T-helper 17 cell (primary cell): Measurements from ENCODE around the gene FTO. TPM values are rescaled to one million over a fixed set of nuclear protein-coding genes. Genes with fewer than 3 reads are reported as not detected.

Experiments used
- ATAC-seq: fragments of 150-1000 bp; cut with Tn5 transposase; 2 replicates; pipeline ENCODE4 v1.10.0; 2021; ENCODE audit warnings: mild to moderate bottlenecking, moderate library complexity
- DNase-seq, 3 donors: peaks; one replicate each; pipeline versions ENCODE4 v3.0.0 to v3.0.0-alpha.2; 2020 to 2021
- H3K9me3 ChIP-seq: one replicate; pipeline ENCODE4 v1.7.0; 2013; ENCODE audit warnings: low read length, mild to moderate bottlenecking; ENCODE audit not compliant: control insufficient read depth, poor library complexity, severe bottlenecking
- H3K27ac Mint-ChIP-seq: one replicate; pipeline ENCODE4 v1.8.0; 2022; ENCODE audit warnings: mild to moderate bottlenecking, moderate library complexity, mixed read lengths
- H3K27me3 Mint-ChIP-seq: one replicate; pipeline ENCODE4 v1.8.0; 2022; ENCODE audit warnings: mixed read lengths
- H3K36me3 Mint-ChIP-seq: one replicate; pipeline ENCODE4 v1.8.0; 2022; ENCODE audit warnings: low read depth, mixed read lengths
- H3K4me1 Mint-ChIP-seq: one replicate; pipeline ENCODE4 v1.8.0; 2022; ENCODE audit warnings: mild to moderate bottlenecking, mixed read lengths
- H3K4me3 Mint-ChIP-seq: one replicate; pipeline ENCODE4 v1.8.0; 2022; ENCODE audit warnings: mild to moderate bottlenecking, moderate library complexity, mixed read lengths
- total RNA-seq, 4 donors: library from RNA in 2 of 4; stranded (reverse) in 2 of 4; gene quantifications; one replicate each; pipeline ENCODE4 v1.2.3 and lab custom pipeline; 2022 to 2026

The FTO gene
- total RNA-seq, 2 donors from 2014 or later = 53.0 to 53.3 TPM

- ATAC-seq (no peak), DNase-seq (no peak)
- peaks cover 5% of the 10 kb centered on the region for H3K27me3 Mint-ChIP-seq
- H3K9me3 ChIP-seq = no peaks in the 10 kb centered on the region
- H3K4me1 Mint-ChIP-seq = peaks cover 7% of the 10 kb centered on the region
- peak overlapping the region; percentile 53 for H3K27ac Mint-ChIP-seq
- no peak overlapping the region for H3K4me3 Mint-ChIP-seq
- no peaks in the 10 kb centered on the region for H3K36me3 Mint-ChIP-seq
Observed at GRCh38 chr16:54129810-54130209, 425.9 kb downstream of the FTO start.

- Mint-ChIP-seq H3K4me1 (no peaks in the 10 kb centered on the region), H3K27ac (no peak overlapping the region), H3K36me3 (no peaks in the 10 kb centered on the region), H3K4me3 (no peak overlapping the region), H3K27me3 (peaks cover 5% of the 10 kb centered on the region)
- DNase-seq (no peak), ATAC-seq (no peak)
- no peaks in the 10 kb centered on the region for H3K9me3 ChIP-seq
Observed at GRCh38 chr16:54135361-54136275, 431.7 kb downstream of the FTO start.

GRCh38 chr16:54136276-54136625, 432.3 kb downstream of the FTO start:
- ATAC-seq (no peak), DNase-seq (no peak)
- Mint-ChIP-seq H3K36me3 (no peaks in the 10 kb centered on the region), H3K4me3 (no peak overlapping the region), H3K27me3 (peaks cover 11% of the 10 kb centered on the region), H3K4me1 (no peaks in the 10 kb centered on the region), H3K27ac (no peak overlapping the region)
- H3K9me3 ChIP-seq = no peaks in the 10 kb centered on the region

- no peak for DNase-seq
- H3K4me1 Mint-ChIP-seq = no peaks in the 10 kb centered on the region
- H3K9me3 ChIP-seq = no peaks in the 10 kb centered on the region
- H3K36me3 Mint-ChIP-seq = peaks cover 5% of the 10 kb centered on the region
- H3K4me3 Mint-ChIP-seq = no peak overlapping the region
- peaks cover 44% of the 10 kb centered on the region for H3K27me3 Mint-ChIP-seq
- H3K27ac Mint-ChIP-seq = no peak overlapping the region
- no peak for ATAC-seq
Observed at GRCh38 chr16:54140057-54140787, 436.3 kb downstream of the FTO start.

GRCh38 chr16:54140788-54141136, 436.8 kb downstream of the FTO start:
- H3K4me3 Mint-ChIP-seq = no peak overlapping the region
- no peaks in the 10 kb centered on the region for H3K4me1 Mint-ChIP-seq
- no peak for ATAC-seq

GRCh38 chr16:54142787-54143186, 438.8 kb downstream of the FTO start:
- no peak for DNase-seq
- Mint-ChIP-seq H3K27me3 (peaks cover 44% of the 10 kb centered on the region), H3K4me3 (no peak overlapping the region), H3K27ac (no peak overlapping the region), H3K36me3 (peaks cover 5% of the 10 kb centered on the region), H3K4me1 (no peaks in the 10 kb centered on the region)
- no peak for ATAC-seq
- no peaks in the 10 kb centered on the region for H3K9me3 ChIP-seq

More at GRCh38 chr16:54140788-54141136, 436.8 kb downstream of the FTO start:
- DNase-seq = no peak
- no peaks in the 10 kb centered on the region for H3K9me3 ChIP-seq
- Mint-ChIP-seq H3K27me3 (peaks cover 44% of the 10 kb centered on the region), H3K36me3 (peaks cover 5% of the 10 kb centered on the region), H3K27ac (no peak overlapping the region)

- peaks cover 5% of the 10 kb centered on the region for H3K36me3 Mint-ChIP-seq
- no peak overlapping the region for H3K4me3 Mint-ChIP-seq
- DNase-seq (no peak), ATAC-seq (no peak)
- H3K27ac Mint-ChIP-seq = no peak overlapping the region
- no peaks in the 10 kb centered on the region for H3K9me3 ChIP-seq
- H3K27me3 Mint-ChIP-seq = peaks cover 44% of the 10 kb centered on the region
- H3K4me1 Mint-ChIP-seq = no peaks in the 10 kb centered on the region
Observed at GRCh38 chr16:54143410-54143809, 439.5 kb downstream of the FTO start.

- DNase-seq (no peak), ATAC-seq (no peak)
- H3K27ac Mint-ChIP-seq = no peak overlapping the region
- H3K27me3 Mint-ChIP-seq = peaks cover 44% of the 10 kb centered on the region
- no peaks in the 10 kb centered on the region for H3K9me3 ChIP-seq
- peaks cover 5% of the 10 kb centered on the region for H3K36me3 Mint-ChIP-seq
- H3K4me1 Mint-ChIP-seq = no peaks in the 10 kb centered on the region
- H3K4me3 Mint-ChIP-seq = no peak overlapping the region
Observed at GRCh38 chr16:54143934-54144571, 440.1 kb downstream of the FTO start.

GRCh38 chr16:54144572-54144947, 440.6 kb downstream of the FTO start:
- Mint-ChIP-seq H3K4me1 (no peaks in the 10 kb centered on the region), H3K4me3 (no peak overlapping the region)

GRCh38 chr16:54145881-54146280, 441.9 kb downstream of the FTO start:
- no peak for DNase-seq
- no peaks in the 10 kb centered on the region for H3K4me1 Mint-ChIP-seq
- peaks cover 43% of the 10 kb centered on the region for H3K27me3 Mint-ChIP-seq
- no peaks in the 10 kb centered on the region for H3K9me3 ChIP-seq
- no peak for ATAC-seq
- H3K4me3 Mint-ChIP-seq = no peak overlapping the region
- peaks cover 5% of the 10 kb centered on the region for H3K36me3 Mint-ChIP-seq
- H3K27ac Mint-ChIP-seq = no peak overlapping the region

More at GRCh38 chr16:54144572-54144947, 440.6 kb downstream of the FTO start:
- no peaks in the 10 kb centered on the region for H3K9me3 ChIP-seq
- no peak for ATAC-seq
- DNase-seq = no peak
- peaks cover 42% of the 10 kb centered on the region for H3K27me3 Mint-ChIP-seq
- peaks cover 5% of the 10 kb centered on the region for H3K36me3 Mint-ChIP-seq
- H3K27ac Mint-ChIP-seq = no peak overlapping the region

GRCh38 chr16:54148974-54149373, 445.0 kb downstream of the FTO start:
- DNase-seq = no peak
- ATAC-seq = no peak
- no peaks in the 10 kb centered on the region for H3K9me3 ChIP-seq
- no peaks in the 10 kb centered on the region for H3K4me1 Mint-ChIP-seq
- no peak overlapping the region for H3K4me3 Mint-ChIP-seq
- no peaks in the 10 kb centered on the region for H3K36me3 Mint-ChIP-seq
- H3K27ac Mint-ChIP-seq = no peak overlapping the region
- peaks cover 18% of the 10 kb centered on the region for H3K27me3 Mint-ChIP-seq

GRCh38 chr16:54150861-54151260, 446.9 kb downstream of the FTO start:
- no peaks in the 10 kb centered on the region for H3K4me1 Mint-ChIP-seq
- no peaks in the 10 kb centered on the region for H3K36me3 Mint-ChIP-seq
- DNase-seq = no peak
- peaks cover 16% of the 10 kb centered on the region for H3K27me3 Mint-ChIP-seq
- no peak overlapping the region for H3K4me3 Mint-ChIP-seq
- no peak overlapping the region for H3K27ac Mint-ChIP-seq
- H3K9me3 ChIP-seq = no peaks in the 10 kb centered on the region
- no peak for ATAC-seq
